GM18858 (cell line): ENCODE measurements around the gene SAFB2.
"Not testable (repeated sequence)": the region's sequence is repeated elsewhere in the genome, so short reads cannot be mapped to it uniquely, and the experiment has no call there.

Experiments
- ATAC-seq: cut with Tn5 transposase; IDR thresholded peaks from one replicate; pipeline ENCODE4 v1.9.1; 2021; ENCODE audit not compliant: unreplicated experiment

The SAFB2 gene

GRCh38 chr19:5608766-5609165 is 13.8 kb downstream of the SAFB2 start:
- ATAC-seq: not testable (repeated sequence)

GRCh38 chr19:5608291-5608690 is 14.3 kb downstream of the SAFB2 start:
- ATAC-seq: no peak

- no peak for ATAC-seq
Measured at GRCh38 chr19:5607318-5608275, 15.0 kb downstream of the SAFB2 start.

- no peak for ATAC-seq
Measured at GRCh38 chr19:5605362-5605761, 17.2 kb downstream of the SAFB2 start.

- no peak for ATAC-seq
Measured at GRCh38 chr19:5603626-5604025, 18.9 kb downstream of the SAFB2 start.

- ATAC-seq: no peak
Measured at GRCh38 chr19:5600797-5601196, 21.8 kb downstream of the SAFB2 start.

- no peak for ATAC-seq
Measured at GRCh38 chr19:5595745-5596144, 26.8 kb downstream of the SAFB2 start.

GRCh38 chr19:5595129-5595528 is 27.4 kb downstream of the SAFB2 start:
- ATAC-seq: no peak

GRCh38 chr19:5594521-5594950 is 28.0 kb downstream of the SAFB2 start:
- ATAC-seq: no peak

GRCh38 chr19:5593343-5594255 is 29.0 kb downstream of the SAFB2 start:
- ATAC-seq: no peak

GRCh38 chr19:5592531-5593342 is 29.8 kb downstream of the SAFB2 start:
- ATAC-seq: no peak

GRCh38 chr19:5591476-5591875 is 31.1 kb downstream of the SAFB2 start:
- no peak for ATAC-seq

GRCh38 chr19:5590865-5591154 is 31.8 kb downstream of the SAFB2 start:
- no peak for ATAC-seq

- ATAC-seq: no peak
Measured at GRCh38 chr19:5590151-5590864, 32.3 kb downstream of the SAFB2 start.

GRCh38 chr19:5588906-5589676 is 33.5 kb downstream of the SAFB2 start:
- ATAC-seq: no peak

GRCh38 chr19:5588441-5588840 is 34.1 kb downstream of the SAFB2 start:
- ATAC-seq: no peak

GRCh38 chr19:5587661-5588060 is 34.9 kb downstream of the SAFB2 start:
- no peak for ATAC-seq

GRCh38 chr19:5587071-5587455 is 35.5 kb downstream of the SAFB2 start:
- no peak for ATAC-seq

- no peak for ATAC-seq
Measured at GRCh38 chr19:5586300-5587070, 36.1 kb downstream of the SAFB2 start.
